ENCODE results near the gene HHATL.

HHATL gene

DNA sequence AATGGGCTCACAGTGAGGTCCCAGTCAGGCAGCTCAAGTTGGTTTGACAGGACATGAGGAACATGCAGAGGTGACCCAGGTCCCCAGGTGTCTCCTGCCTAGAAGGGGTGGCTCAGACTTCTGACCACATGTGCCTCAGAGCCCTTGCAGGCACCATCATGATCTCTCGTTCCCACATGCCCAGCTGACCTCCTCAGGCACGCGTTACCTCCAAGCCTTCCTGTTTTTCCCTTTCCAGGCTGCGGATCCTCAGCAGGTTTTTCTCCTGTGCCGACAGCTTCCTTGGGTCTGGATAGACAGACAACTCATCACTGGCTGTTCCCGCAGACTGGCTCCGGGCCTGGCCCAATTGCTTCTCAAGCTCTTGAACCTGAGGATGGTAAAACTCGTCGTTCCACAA, 40.1 kb upstream of the HHATL start:
- peaks cover 25% of the 10 kb centered on the region for H3K4me1 ChIP-seq (ENCODE audit: control insufficient read depth, insufficient read depth, low read length)
- H3K9ac ChIP-seq (ENCODE audit: low read length), result no peak overlapping the region
- no peaks in the 10 kb centered on the region for H3K36me3 ChIP-seq (ENCODE audit: control insufficient read depth, insufficient read depth, low read length)
- H3K4me3 ChIP-seq (ENCODE audit: low read length), result no peak overlapping the region
- H3K27me3 ChIP-seq (ENCODE audit: control insufficient read depth, insufficient read depth, low read length), result no peaks in the 10 kb centered on the region
- no peak overlapping the region for H3K27ac ChIP-seq (ENCODE audit: low read depth, low read length)

DNA sequence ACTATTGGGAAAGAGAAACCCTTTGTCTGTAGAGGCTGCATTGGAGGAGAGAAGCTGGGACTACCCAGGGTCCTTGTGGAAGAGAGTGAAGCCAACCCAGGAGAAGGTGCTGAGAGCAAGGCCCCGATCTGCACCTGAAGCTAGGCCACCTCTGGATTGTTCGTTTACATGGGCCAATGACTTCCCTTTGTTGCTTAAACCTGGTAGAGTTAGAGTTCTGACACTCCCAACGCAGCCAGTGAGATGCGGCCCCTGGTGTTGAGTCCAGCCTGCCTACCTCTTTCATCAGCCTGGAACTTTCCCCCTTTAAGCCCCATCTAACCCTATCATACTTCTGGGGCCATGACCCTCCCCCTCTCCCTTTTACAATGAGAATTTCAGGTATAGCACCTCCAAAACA, 39.7 kb upstream of the HHATL start:
- Histone ChIP-seq H3K27ac (ENCODE audit: low read depth, low read length) (no peak overlapping the region), H3K4me3 (ENCODE audit: low read length) (no peak overlapping the region), H3K27me3 (ENCODE audit: control insufficient read depth, insufficient read depth, low read length) (no peaks in the 10 kb centered on the region), H3K4me1 (ENCODE audit: control insufficient read depth, insufficient read depth, low read length) (peaks cover 23% of the 10 kb centered on the region), H3K36me3 (ENCODE audit: control insufficient read depth, insufficient read depth, low read length) (no peaks in the 10 kb centered on the region), H3K9ac (ENCODE audit: low read length) (no peak overlapping the region)

DNA sequence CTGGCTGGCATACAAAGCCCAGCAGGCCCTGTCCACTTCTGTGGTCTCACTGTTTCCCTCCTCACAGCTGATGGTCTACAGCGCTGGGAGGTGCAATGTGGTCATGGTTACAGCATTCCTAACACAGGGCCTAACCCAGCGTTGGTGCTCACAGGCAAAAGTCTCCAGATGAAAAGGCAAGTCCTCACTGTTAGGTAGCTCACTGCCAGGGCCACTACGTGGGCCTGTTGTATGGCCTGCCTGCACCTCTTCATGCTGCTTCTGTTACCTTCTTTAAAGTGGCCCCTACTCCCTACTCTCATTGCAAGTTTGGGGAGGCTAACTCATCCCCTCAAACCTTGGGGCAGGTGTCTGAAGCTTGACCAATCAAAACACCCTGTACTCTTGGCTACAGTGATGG, 39.2 kb upstream of the HHATL start:
- no peak overlapping the region for H3K27ac ChIP-seq (ENCODE audit: low read depth, low read length)

DNA sequence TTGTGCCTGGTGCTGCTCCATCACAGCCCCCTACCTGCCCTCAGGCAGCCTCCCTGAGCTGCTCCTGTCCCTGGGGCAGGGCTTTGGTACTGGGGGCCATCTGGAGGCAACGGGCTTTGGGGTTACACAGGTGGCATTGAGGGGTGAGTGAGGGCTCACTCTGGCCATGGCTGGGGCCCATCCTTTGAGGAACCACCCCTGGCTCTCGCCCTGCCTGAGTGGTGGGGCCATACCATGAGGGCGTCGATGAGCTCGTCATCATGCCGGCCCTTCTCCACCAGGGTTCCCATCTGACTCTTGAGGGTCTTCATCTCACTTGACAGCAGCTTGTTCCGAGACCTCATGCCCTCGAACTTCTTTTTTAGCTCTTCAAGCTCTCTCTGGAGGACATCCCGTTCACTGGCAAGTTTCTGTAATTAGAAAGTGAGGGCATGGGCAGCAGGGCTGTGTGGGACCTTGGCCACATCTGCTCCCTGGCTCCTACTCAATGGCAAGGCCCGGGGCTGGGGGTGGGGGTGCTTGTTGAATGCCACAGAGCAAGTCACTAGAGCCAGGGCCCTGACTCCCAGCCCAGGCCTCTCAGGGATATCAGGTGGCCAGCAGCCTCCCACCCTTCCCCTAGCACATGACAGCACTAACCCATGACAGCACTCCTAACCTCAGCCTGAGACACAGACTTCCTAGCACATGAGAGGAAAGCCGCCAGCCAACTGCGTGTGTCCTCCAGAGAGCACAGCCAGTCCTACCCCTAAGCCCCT, 37.0 kb upstream of the HHATL start:
- H3K36me3 ChIP-seq (ENCODE audit: control insufficient read depth, insufficient read depth, low read length), result no peaks in the 10 kb centered on the region
- no peaks in the 10 kb centered on the region for H3K4me1 ChIP-seq (ENCODE audit: control insufficient read depth, insufficient read depth, low read length)
- no peaks in the 10 kb centered on the region for H3K27me3 ChIP-seq (ENCODE audit: control insufficient read depth, insufficient read depth, low read length)
- no peak overlapping the region for H3K9ac ChIP-seq (ENCODE audit: low read length)
- H3K4me3 ChIP-seq (ENCODE audit: low read length), result no peak overlapping the region
- H3K27ac ChIP-seq (ENCODE audit: low read depth, low read length), result no peak overlapping the region

More for the DNA sequence above, 39.2 kb upstream of the HHATL start:
- H3K27me3 ChIP-seq (ENCODE audit: control insufficient read depth, insufficient read depth, low read length), result no peaks in the 10 kb centered on the region
- H3K4me3 ChIP-seq (ENCODE audit: low read length), result no peak overlapping the region
- H3K4me1 ChIP-seq (ENCODE audit: control insufficient read depth, insufficient read depth, low read length), result peaks cover 19% of the 10 kb centered on the region
- no peak overlapping the region for H3K9ac ChIP-seq (ENCODE audit: low read length)
- no peaks in the 10 kb centered on the region for H3K36me3 ChIP-seq (ENCODE audit: control insufficient read depth, insufficient read depth, low read length)

DNA sequence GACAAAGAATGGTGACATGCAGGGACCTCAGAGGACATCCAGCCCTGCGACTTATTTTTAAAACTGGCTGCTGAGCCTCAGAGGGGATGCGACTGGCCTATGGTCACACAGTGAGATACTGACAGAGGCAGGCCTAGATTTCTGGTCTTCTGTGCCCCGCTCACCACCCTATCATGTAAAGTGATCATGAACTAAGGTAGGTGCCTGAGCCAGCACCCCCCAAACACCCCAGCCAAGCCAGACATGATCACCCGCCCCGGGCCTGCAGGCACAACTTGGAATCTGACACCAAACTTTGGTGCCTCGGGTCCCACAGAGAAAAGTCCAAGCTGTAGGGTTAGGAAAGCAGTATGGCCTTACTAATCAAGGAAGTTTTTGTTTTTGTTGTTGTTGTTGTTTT, 33.9 kb upstream of the HHATL start:
- Histone ChIP-seq H3K4me1 (ENCODE audit: control insufficient read depth, insufficient read depth, low read length) (no peaks in the 10 kb centered on the region), H3K4me3 (ENCODE audit: low read length) (no peak overlapping the region), H3K36me3 (ENCODE audit: control insufficient read depth, insufficient read depth, low read length) (no peaks in the 10 kb centered on the region), H3K9ac (ENCODE audit: low read length) (no peak overlapping the region), H3K27ac (ENCODE audit: low read depth, low read length) (no peak overlapping the region), H3K27me3 (ENCODE audit: control insufficient read depth, insufficient read depth, low read length) (no peaks in the 10 kb centered on the region)

DNA sequence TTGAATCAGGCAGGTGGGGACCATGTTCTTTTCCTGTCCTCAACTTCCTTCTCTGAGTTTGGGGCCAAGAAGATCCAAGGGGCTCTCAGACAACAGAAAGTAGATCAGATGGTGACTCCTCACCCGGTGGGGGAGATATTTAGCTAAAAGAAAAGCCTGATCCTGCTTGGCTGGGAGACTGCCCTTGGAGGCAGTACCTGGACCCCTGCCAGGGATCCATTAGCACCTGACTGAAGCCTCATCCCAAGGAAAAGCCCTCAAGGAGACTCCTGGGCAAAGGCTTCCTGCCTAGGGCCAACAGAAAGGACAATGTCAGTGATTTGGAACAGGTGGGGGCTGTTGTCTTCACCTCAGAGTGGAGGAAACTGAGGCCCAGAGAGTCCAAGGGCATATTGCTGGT, 33.5 kb upstream of the HHATL start:
- Histone ChIP-seq H3K27me3 (ENCODE audit: control insufficient read depth, insufficient read depth, low read length) (no peaks in the 10 kb centered on the region), H3K4me1 (ENCODE audit: control insufficient read depth, insufficient read depth, low read length) (no peaks in the 10 kb centered on the region), H3K27ac (ENCODE audit: low read depth, low read length) (no peak overlapping the region), H3K36me3 (ENCODE audit: control insufficient read depth, insufficient read depth, low read length) (no peaks in the 10 kb centered on the region), H3K9ac (ENCODE audit: low read length) (no peak overlapping the region), H3K4me3 (ENCODE audit: low read length) (no peak overlapping the region)

DNA sequence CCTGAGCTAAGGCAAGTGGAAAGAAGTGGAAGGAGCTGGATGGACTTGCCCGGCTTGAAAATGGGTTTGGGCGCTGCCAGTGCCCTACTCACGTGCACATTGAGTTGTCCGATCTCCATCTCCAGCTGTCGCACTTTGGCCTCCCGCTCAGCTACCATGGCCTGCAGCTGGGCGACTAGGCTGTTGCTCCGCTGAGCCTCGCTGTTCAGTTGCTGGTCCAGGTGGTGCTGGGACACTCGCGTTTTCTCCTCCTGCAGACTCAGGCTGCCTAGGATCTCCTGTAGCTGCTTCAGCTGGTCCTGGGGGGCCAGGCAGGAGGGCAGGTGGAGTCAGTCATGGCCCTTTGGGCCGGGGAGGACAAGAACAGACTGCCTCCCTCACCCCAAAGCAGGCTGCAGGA, 33.0 kb upstream of the HHATL start:
- H3K27ac ChIP-seq (ENCODE audit: low read depth, low read length), result no peak overlapping the region

DNA sequence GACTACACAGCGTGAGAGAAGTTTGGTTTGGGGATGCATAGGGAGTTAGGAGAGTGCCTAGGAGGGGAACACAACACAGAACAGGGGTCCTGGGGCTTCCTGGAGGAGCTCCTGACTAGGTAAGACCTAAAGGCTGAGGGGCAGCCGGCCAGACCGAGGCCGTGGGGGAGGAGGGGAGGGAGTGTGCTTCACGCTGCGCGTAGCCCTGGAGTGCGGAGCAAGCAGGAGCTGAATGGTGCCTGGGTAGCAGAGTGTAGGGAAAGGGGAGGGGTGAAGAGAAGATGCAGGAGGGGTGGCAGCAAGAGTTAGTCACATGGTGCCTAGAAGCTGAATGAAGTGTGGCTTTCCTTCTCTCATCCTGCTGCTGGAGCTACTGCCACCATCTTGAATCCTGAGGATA, 32.4 kb upstream of the HHATL start:
- Histone ChIP-seq H3K4me1 (ENCODE audit: control insufficient read depth, insufficient read depth, low read length) (no peaks in the 10 kb centered on the region), H3K4me3 (ENCODE audit: low read length) (no peak overlapping the region), H3K27me3 (ENCODE audit: control insufficient read depth, insufficient read depth, low read length) (no peaks in the 10 kb centered on the region), H3K36me3 (ENCODE audit: control insufficient read depth, insufficient read depth, low read length) (no peaks in the 10 kb centered on the region), H3K27ac (ENCODE audit: low read depth, low read length) (no peak overlapping the region), H3K9ac (ENCODE audit: low read length) (no peak overlapping the region)

More for the DNA sequence above, 33.0 kb upstream of the HHATL start:
- Histone ChIP-seq H3K36me3 (ENCODE audit: control insufficient read depth, insufficient read depth, low read length) (no peaks in the 10 kb centered on the region), H3K4me3 (ENCODE audit: low read length) (no peak overlapping the region), H3K9ac (ENCODE audit: low read length) (no peak overlapping the region), H3K27me3 (ENCODE audit: control insufficient read depth, insufficient read depth, low read length) (no peaks in the 10 kb centered on the region), H3K4me1 (ENCODE audit: control insufficient read depth, insufficient read depth, low read length) (no peaks in the 10 kb centered on the region)

DNA sequence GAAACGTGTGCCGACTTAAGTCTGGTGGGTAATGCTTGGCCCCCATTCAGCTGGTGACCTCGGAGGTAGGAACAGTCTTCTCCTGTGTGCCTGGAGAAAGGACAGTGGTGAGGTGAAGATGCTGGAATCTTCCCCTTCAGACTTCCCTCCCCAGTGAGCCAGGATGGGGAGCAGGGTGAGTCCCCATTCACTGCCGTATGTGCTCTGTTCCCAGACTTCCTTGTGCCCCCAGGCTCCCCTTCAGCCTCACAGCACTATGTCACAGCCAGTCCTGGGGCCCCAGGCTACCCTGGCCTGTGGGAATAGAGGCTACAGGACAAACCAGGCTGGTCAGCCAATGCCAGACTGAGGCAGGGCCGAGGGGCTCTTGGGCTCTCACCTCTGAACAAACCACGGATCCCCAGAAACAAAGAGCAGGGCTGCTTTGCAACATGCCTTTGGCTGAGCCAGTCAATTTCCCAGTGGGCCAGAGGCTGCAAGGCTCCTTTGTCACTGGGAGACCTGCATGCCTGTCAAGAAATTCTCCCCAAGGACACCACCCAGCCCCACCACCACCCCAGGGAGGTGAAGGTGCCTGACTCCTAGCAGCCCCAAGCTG, 31.8 kb upstream of the HHATL start:
- no peak overlapping the region for H3K9ac ChIP-seq (ENCODE audit: low read length)

DNA sequence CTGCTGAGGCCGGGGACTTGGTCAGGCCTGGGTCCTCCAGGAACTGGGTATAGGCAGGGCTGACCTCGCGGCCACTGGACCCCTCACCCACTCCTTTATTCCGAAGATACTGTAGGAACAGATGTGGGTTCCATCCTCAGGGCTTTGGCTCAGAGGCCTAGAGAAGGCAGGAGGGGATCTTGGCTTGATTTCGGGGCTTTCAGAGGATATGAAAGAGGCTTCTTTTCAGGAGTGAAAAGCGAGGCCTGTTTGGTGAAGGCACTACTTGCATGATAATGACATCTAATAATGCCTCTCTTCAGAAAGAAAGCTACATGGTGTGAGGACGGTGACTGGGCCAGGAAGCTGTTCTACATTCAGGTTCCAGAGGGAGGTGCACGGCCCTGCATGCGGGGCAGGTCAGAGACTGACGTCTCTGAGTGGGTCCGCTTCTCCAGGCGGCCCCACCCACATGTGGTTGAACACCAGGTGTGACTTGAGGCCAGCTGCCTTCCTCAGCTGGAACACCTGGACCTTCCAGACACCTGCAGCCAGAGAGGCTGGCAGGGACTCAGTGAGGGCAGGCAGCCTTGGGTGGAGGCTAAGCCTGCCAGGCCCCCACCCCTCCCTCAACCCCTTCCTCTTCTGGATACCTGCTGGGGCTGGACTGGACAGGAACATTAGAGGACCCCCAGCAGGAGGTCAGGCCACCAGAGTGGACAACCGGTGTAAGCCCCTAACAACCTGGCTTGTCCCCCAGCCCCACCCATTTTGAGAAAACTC, 31.1 kb upstream of the HHATL start:
- no peak overlapping the region for H3K4me3 ChIP-seq (ENCODE audit: low read length)
- no peaks in the 10 kb centered on the region for H3K36me3 ChIP-seq (ENCODE audit: control insufficient read depth, insufficient read depth, low read length)
- no peaks in the 10 kb centered on the region for H3K27me3 ChIP-seq (ENCODE audit: control insufficient read depth, insufficient read depth, low read length)
- H3K4me1 ChIP-seq (ENCODE audit: control insufficient read depth, insufficient read depth, low read length), result no peaks in the 10 kb centered on the region
- no peak overlapping the region for H3K9ac ChIP-seq (ENCODE audit: low read length)
- H3K27ac ChIP-seq (ENCODE audit: low read depth, low read length), result no peak overlapping the region

More for the DNA sequence above, 31.8 kb upstream of the HHATL start:
- Histone ChIP-seq H3K4me1 (ENCODE audit: control insufficient read depth, insufficient read depth, low read length) (no peaks in the 10 kb centered on the region), H3K4me3 (ENCODE audit: low read length) (no peak overlapping the region), H3K27me3 (ENCODE audit: control insufficient read depth, insufficient read depth, low read length) (no peaks in the 10 kb centered on the region), H3K36me3 (ENCODE audit: control insufficient read depth, insufficient read depth, low read length) (no peaks in the 10 kb centered on the region), H3K27ac (ENCODE audit: low read depth, low read length) (no peak overlapping the region)

DNA sequence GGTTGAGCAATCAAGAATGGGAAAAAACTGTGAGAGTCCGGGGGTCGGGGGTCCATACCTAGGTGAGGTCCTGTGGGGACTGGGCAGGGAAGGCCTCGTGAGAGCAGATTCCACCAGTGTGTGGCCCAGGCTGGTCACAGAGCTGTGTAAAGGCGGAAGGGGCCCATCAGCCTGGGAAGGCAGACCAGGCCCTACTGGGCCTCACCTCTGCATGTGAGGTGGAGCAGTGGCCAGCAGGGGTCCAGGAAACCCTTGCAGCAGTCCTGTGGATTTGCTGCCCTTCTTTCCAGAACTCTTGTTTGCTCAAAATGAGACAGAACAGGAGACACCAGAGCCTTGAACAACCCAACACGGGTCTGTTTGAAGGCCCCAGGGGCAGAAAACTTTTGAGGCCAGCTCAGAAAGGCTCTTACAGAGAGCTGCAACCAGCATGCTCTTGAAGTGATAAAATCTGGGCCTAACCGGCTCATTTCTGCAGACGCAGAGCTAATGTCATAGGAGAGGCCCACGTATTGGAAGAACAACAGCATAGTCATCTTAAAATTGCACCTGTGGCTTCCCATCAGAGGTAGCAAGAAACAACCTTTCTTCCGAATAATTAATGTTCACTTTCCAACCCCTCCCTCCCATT, 30.3 kb upstream of the HHATL start:
- no peak overlapping the region for H3K4me3 ChIP-seq (ENCODE audit: low read length)
- no peaks in the 10 kb centered on the region for H3K36me3 ChIP-seq (ENCODE audit: control insufficient read depth, insufficient read depth, low read length)
- H3K4me1 ChIP-seq (ENCODE audit: control insufficient read depth, insufficient read depth, low read length), result no peaks in the 10 kb centered on the region
- no peak overlapping the region for H3K9ac ChIP-seq (ENCODE audit: low read length)
- no peak overlapping the region for H3K27ac ChIP-seq (ENCODE audit: low read depth, low read length)
- no peaks in the 10 kb centered on the region for H3K27me3 ChIP-seq (ENCODE audit: control insufficient read depth, insufficient read depth, low read length)

DNA sequence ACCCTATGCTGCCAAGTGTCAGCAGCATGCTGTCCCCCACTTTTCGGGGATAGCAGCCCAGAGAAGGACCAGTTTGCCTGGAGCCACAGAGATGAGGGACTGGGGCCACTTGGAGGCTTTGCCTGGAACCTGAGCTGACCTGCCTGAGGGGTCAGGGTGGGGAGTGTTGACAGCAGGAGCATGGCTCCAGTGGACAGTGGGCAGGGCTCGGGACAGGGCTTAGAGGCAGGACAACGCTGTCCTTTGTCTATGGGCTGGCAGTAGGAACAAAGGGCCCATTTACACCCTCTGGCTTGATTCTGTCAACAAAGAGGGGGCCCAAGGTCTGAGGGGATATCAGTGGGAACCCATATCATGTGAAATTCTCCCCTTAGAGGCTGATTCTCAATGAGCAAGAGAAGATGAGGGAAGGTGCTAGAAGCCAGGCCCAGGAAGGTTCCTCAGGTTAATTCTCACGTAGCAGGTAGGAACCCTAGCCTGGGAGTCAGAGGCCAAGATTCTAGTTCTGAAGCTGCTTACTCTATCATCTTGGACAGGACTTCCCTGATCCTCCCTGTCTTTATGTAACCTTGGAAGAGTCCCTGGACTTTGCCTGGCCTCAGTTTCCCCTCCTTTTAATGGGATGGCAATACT, 29.7 kb upstream of the HHATL start:
- Histone ChIP-seq H3K27me3 (ENCODE audit: control insufficient read depth, insufficient read depth, low read length) (no peaks in the 10 kb centered on the region), H3K4me3 (ENCODE audit: low read length) (no peak overlapping the region), H3K36me3 (ENCODE audit: control insufficient read depth, insufficient read depth, low read length) (no peaks in the 10 kb centered on the region), H3K4me1 (ENCODE audit: control insufficient read depth, insufficient read depth, low read length) (no peaks in the 10 kb centered on the region), H3K9ac (ENCODE audit: low read length) (no peak overlapping the region), H3K27ac (ENCODE audit: low read depth, low read length) (no peak overlapping the region)
